Frontal cortex (tissue), 4 donors: ENCODE data around the gene GLI1. TPM values are rescaled to one million over a fixed set of nuclear protein-coding genes. Genes with fewer than 3 reads are reported as not detected.
"Not testable (repeated sequence)": the region's sequence is repeated elsewhere in the genome, so short reads cannot be mapped to it uniquely, and the experiment has no call there.

ENCODE experiments used
- DNase-seq, 2 donors: peaks; one replicate each; pipeline ENCODE4 v3.0.0; 2012; ENCODE audit warnings: low spot score in 2 of 2
- FAIRE-seq: peaks from 2 replicates; lab custom pipeline; 2012; peaks lifted over from hg19 to GRCh38; lab: Jason Lieb, UNC
- total RNA-seq: library from RNA; depleted of rRNA; stranded (reverse); fragments of >200 nt; gene quantifications from one replicate; pipeline ENCODE4 v1.2.3, GENCODE V29; 2014
- donor health status: control.
- donor health status: control.
- donor health status: control.

Gene GLI1
- under 0.01 TPM for total RNA-seq

GRCh38 chr12:57459750-57460467 lies at the start of gene GLI1:
GLI1 (plus strand) TSS chr12:57459785; CDS start chr12:57463692, 3,907 bp downstream.
- DNase-seq (peak in 1 of 2 donors; percentile 14), FAIRE-seq (no peak)

- no peak for DNase-seq
- FAIRE-seq: no peak
Measured at GRCh38 chr12:57410534-57410933, 49.1 kb upstream of the GLI1 start.

GRCh38 chr12:57414160-57414559 lies 45.4 kb upstream of the GLI1 start:
- not testable (repeated sequence) for DNase-seq, FAIRE-seq

- DNase-seq (no peak), FAIRE-seq (no peak)
Measured at GRCh38 chr12:57415088-57415487, 44.5 kb upstream of the GLI1 start.

- no peak for DNase-seq
- FAIRE-seq: no peak
Measured at GRCh38 chr12:57416039-57416996, 43.3 kb upstream of the GLI1 start.

GRCh38 chr12:57418255-57418654 lies 41.3 kb upstream of the GLI1 start:
- no peak for FAIRE-seq
- DNase-seq: no peak

- DNase-seq: no peak
- no peak for FAIRE-seq
Measured at GRCh38 chr12:57419495-57419894, 40.1 kb upstream of the GLI1 start.

GRCh38 chr12:57420482-57420881 lies 39.1 kb upstream of the GLI1 start:
- no peak for FAIRE-seq

GRCh38 chr12:57426948-57427347 lies 32.6 kb upstream of the GLI1 start:
- not testable (repeated sequence) for FAIRE-seq

More at GRCh38 chr12:57420482-57420881, 39.1 kb upstream of the GLI1 start:
- DNase-seq: no peak

GRCh38 chr12:57428965-57429364 lies 30.6 kb upstream of the GLI1 start:
- DNase-seq (no peak), FAIRE-seq (no peak)

More at GRCh38 chr12:57426948-57427347, 32.6 kb upstream of the GLI1 start:
- DNase-seq: not testable (repeated sequence)

GRCh38 chr12:57429473-57430111 lies 30.0 kb upstream of the GLI1 start:
- DNase-seq (no peak), FAIRE-seq (no peak)

GRCh38 chr12:57430112-57430930 lies 29.3 kb upstream of the GLI1 start:
- no peak for FAIRE-seq

GRCh38 chr12:57430931-57431566 lies 28.5 kb upstream of the GLI1 start, which contains the start of gene R3HDM2:
R3HDM2 (minus strand) TSS chr12:57431043; CDS start chr12:57310428, 120,615 bp downstream.
- DNase-seq: peak; percentile 97
- FAIRE-seq: no peak

More at GRCh38 chr12:57430112-57430930, 29.3 kb upstream of the GLI1 start:
- no peak for DNase-seq

GRCh38 chr12:57431654-57432188 lies 27.9 kb upstream of the GLI1 start:
- FAIRE-seq: no peak
- DNase-seq: no peak

GRCh38 chr12:57433370-57433769 lies 26.2 kb upstream of the GLI1 start:
- DNase-seq (no peak), FAIRE-seq (no peak)

- no peak for FAIRE-seq
- DNase-seq: no peak
Measured at GRCh38 chr12:57434517-57435223, 24.9 kb upstream of the GLI1 start, which contains the start of gene INHBC. INHBC (plus strand) TSS chr12:57434784; CDS start chr12:57434887, 103 bp downstream.

- DNase-seq: no peak
- no peak for FAIRE-seq
Measured at GRCh38 chr12:57435293-57435692, 24.3 kb upstream of the GLI1 start.

GRCh38 chr12:57438400-57438799 lies 21.2 kb upstream of the GLI1 start:
- FAIRE-seq (no peak), DNase-seq (no peak)
